GM06990 (cell line): ENCODE data around the gene FTCD.

Experiments used
- DNase-seq: peaks from one replicate; pipeline ENCODE4 v3.0.0-alpha.2; 2011; ENCODE audit not compliant: insufficient read length; ENCODE audit errors: extremely low read depth
- H3K27me3 ChIP-seq: replicated peaks from 2 replicates; pipeline ENCODE4 v1.6.0; 2011; ENCODE audit warnings: low read length; ENCODE audit not compliant: control insufficient read depth, insufficient read depth
- H3K36me3 ChIP-seq: 2 replicates; pipeline ENCODE4 v1.5.1; 2011; ENCODE audit warnings: low read length; ENCODE audit not compliant: control insufficient read depth, insufficient read depth
- H3K4me3 ChIP-seq: replicated peaks from 2 replicates; pipeline ENCODE4 v1.5.1; 2011; ENCODE audit warnings: low read depth, mild to moderate bottlenecking, control low read depth, low read length
- TF ChIP-seq, protein P1 (sequence below): IDR thresholded peaks from 2 replicates; pipeline ENCODE4 v1.5.1; 2011; ENCODE audit warnings: low read length, control low read depth, mild to moderate bottlenecking, inconsistent platforms; ENCODE audit not compliant: insufficient read depth, poor library complexity, severe bottlenecking

Gene FTCD

GRCh38 chr21:46130831-46131587 is 24.4 kb downstream of the FTCD start:
- no peak for DNase-seq
- H3K27me3 ChIP-seq, result no peaks in the 10 kb centered on the region
- H3K4me3 ChIP-seq, result no peak overlapping the region
- no peaks in the 10 kb centered on the region for H3K36me3 ChIP-seq
- TF ChIP-seq, protein P1, sequence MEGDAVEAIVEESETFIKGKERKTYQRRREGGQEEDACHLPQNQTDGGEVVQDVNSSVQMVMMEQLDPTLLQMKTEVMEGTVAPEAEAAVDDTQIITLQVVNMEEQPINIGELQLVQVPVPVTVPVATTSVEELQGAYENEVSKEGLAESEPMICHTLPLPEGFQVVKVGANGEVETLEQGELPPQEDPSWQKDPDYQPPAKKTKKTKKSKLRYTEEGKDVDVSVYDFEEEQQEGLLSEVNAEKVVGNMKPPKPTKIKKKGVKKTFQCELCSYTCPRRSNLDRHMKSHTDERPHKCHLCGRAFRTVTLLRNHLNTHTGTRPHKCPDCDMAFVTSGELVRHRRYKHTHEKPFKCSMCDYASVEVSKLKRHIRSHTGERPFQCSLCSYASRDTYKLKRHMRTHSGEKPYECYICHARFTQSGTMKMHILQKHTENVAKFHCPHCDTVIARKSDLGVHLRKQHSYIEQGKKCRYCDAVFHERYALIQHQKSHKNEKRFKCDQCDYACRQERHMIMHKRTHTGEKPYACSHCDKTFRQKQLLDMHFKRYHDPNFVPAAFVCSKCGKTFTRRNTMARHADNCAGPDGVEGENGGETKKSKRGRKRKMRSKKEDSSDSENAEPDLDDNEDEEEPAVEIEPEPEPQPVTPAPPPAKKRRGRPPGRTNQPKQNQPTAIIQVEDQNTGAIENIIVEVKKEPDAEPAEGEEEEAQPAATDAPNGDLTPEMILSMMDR, result no peak

GRCh38 chr21:46129846-46130651 is 25.3 kb downstream of the FTCD start:
- no peaks in the 10 kb centered on the region for H3K36me3 ChIP-seq
- TF ChIP-seq, protein P1, result no peak
- H3K27me3 ChIP-seq, result no peaks in the 10 kb centered on the region
- no peak for DNase-seq
- no peak overlapping the region for H3K4me3 ChIP-seq

- Histone ChIP-seq H3K27me3 (no peaks in the 10 kb centered on the region), H3K36me3 (no peaks in the 10 kb centered on the region), H3K4me3 (no peak overlapping the region)
- TF ChIP-seq, protein P1, result no peak
- no peak for DNase-seq
Observed at GRCh38 chr21:46128933-46129571, 26.3 kb downstream of the FTCD start.

- TF ChIP-seq, protein P1, result no peak
- Histone ChIP-seq H3K36me3 (no peaks in the 10 kb centered on the region), H3K27me3 (no peaks in the 10 kb centered on the region), H3K4me3 (no peak overlapping the region)
- no peak for DNase-seq
Observed at GRCh38 chr21:46128106-46128932, 27.1 kb downstream of the FTCD start.
